Immature natural killer cell (primary cell): ENCODE results near the gene RMDN3. TPM values are rescaled to one million over a fixed set of nuclear protein-coding genes. Genes with fewer than 3 reads are reported as not detected.

Experiments
- DNase-seq, 3 donors: peaks; one replicate each; pipeline ENCODE4 v3.0.0; 2022; ENCODE audit warnings: mixed read lengths in 1 of 3
- H3K27ac Mint-ChIP-seq, 6 donors: one replicate each; pipeline ENCODE4 v1.8.0; 2020; ENCODE audit warnings: mixed read lengths in 6 of 6, mild to moderate bottlenecking in 5 of 6, inconsistent platforms in 4 of 6, moderate library complexity in 3 of 6
- H3K27me3 Mint-ChIP-seq, 3 donors: one replicate each; pipeline ENCODE4 v1.8.0; 2020 to 2021; ENCODE audit warnings: low read depth in 3 of 3, mild to moderate bottlenecking in 3 of 3, mixed read lengths in 3 of 3, moderate library complexity in 3 of 3, inconsistent platforms in 1 of 3
- H3K36me3 Mint-ChIP-seq, 3 donors: one replicate each; pipeline ENCODE4 v1.8.0; 2020; ENCODE audit warnings: mixed read lengths in 3 of 3, inconsistent platforms in 2 of 3, mild to moderate bottlenecking in 2 of 3
- H3K4me1 Mint-ChIP-seq, 2 donors: one replicate each; pipeline ENCODE4 v1.8.0; 2020; ENCODE audit warnings: inconsistent platforms in 2 of 2, mild to moderate bottlenecking in 2 of 2, mixed read lengths in 2 of 2, moderate library complexity in 1 of 2
- H3K4me3 Mint-ChIP-seq, 5 donors: one replicate each; pipeline ENCODE4 v1.8.0; 2020; ENCODE audit warnings: mild to moderate bottlenecking in 5 of 5, mixed read lengths in 5 of 5, inconsistent platforms in 3 of 5, moderate library complexity in 3 of 5
- H3K9me3 Mint-ChIP-seq, 6 donors: one replicate each; pipeline ENCODE4 v1.8.0; 2020; ENCODE audit warnings: mild to moderate bottlenecking in 6 of 6, mixed read lengths in 6 of 6, inconsistent platforms in 4 of 6, moderate library complexity in 3 of 6
- polyA plus RNA-seq, 3 donors: library from polyadenylated mRNA; unstranded; fragments of 300-500 nt; fragmentation: Illumina TruSeq; gene quantifications; one replicate each; pipeline ENCODE4 v1.2.3, GENCODE V29; 2021

The RMDN3 gene
- polyA plus RNA-seq, 3 donors from 2014 or later, result 44.6 to 118 (median 110) TPM

GRCh38 chr15:40751745-40752144, 3.3 kb downstream of the RMDN3 start:
- H3K36me3 Mint-ChIP-seq, result peaks cover 4 to 44% (median 19%) of the 10 kb centered on the region in 3 donors
- peaks cover 7 to 13% (median 11%) of the 10 kb centered on the region in 3 donors for H3K27me3 Mint-ChIP-seq
- H3K4me3 Mint-ChIP-seq, result peak overlapping the region in 4 of 5 donors; percentile 20 to 92 (median 45)
- peak overlapping the region in 4 of 6 donors; percentile 22 to 93 (median 92) for H3K27ac Mint-ChIP-seq
- no peak for DNase-seq
- H3K9me3 Mint-ChIP-seq, result no peaks in the 10 kb centered on the region
- peaks cover 61 to 72% of the 10 kb centered on the region in 2 donors for H3K4me1 Mint-ChIP-seq

- peaks cover 7 to 13% (median 10%) of the 10 kb centered on the region in 3 donors for H3K27me3 Mint-ChIP-seq
- H3K9me3 Mint-ChIP-seq, result no peaks in the 10 kb centered on the region
- peaks cover 4 to 44% (median 19%) of the 10 kb centered on the region in 3 donors for H3K36me3 Mint-ChIP-seq
- no peak overlapping the region for H3K4me3 Mint-ChIP-seq
- peak overlapping the region in 3 of 6 donors; percentile 28 to 61 (median 39) for H3K27ac Mint-ChIP-seq
- peaks cover 68 to 80% of the 10 kb centered on the region in 2 donors for H3K4me1 Mint-ChIP-seq
- DNase-seq, result no peak
Measured at GRCh38 chr15:40750885-40751284, 4.2 kb downstream of the RMDN3 start.

GRCh38 chr15:40749151-40749630, 5.9 kb downstream of the RMDN3 start:
- Mint-ChIP-seq H3K4me1 (peaks cover 76 to 88% of the 10 kb centered on the region in 2 donors), H3K9me3 (no peaks in the 10 kb centered on the region), H3K36me3 (peaks cover 4 to 48% (median 20%) of the 10 kb centered on the region in 3 donors), H3K4me3 (no peak overlapping the region), H3K27ac (peak overlapping the region in 2 of 6 donors; percentile 9 to 37), H3K27me3 (peaks cover 8 to 13% (median 12%) of the 10 kb centered on the region in 3 donors)
- DNase-seq, result no peak

- peaks cover 76 to 88% of the 10 kb centered on the region in 2 donors for H3K4me1 Mint-ChIP-seq
- H3K27me3 Mint-ChIP-seq, result peaks cover 3 to 12% (median 7%) of the 10 kb centered on the region in 3 donors
- DNase-seq, result no peak
- peak overlapping the region; percentile 60 to 99 (median 98) for H3K27ac Mint-ChIP-seq
- H3K9me3 Mint-ChIP-seq, result no peaks in the 10 kb centered on the region
- peaks cover 4 to 48% (median 26%) of the 10 kb centered on the region in 3 donors for H3K36me3 Mint-ChIP-seq
- no peak overlapping the region for H3K4me3 Mint-ChIP-seq
Measured at GRCh38 chr15:40747685-40748631, 7.1 kb downstream of the RMDN3 start.

GRCh38 chr15:40746916-40747418, 8.1 kb downstream of the RMDN3 start:
- Mint-ChIP-seq H3K36me3 (peaks cover 4 to 46% (median 18%) of the 10 kb centered on the region in 3 donors), H3K4me3 (peak overlapping the region in 4 of 5 donors; percentile 72 to 85 (median 78)), H3K27ac (peak overlapping the region; percentile 88 to 99 (median 98)), H3K27me3 (peaks cover 3 to 14% (median 10%) of the 10 kb centered on the region in 3 donors), H3K4me1 (peaks cover 74 to 87% of the 10 kb centered on the region in 2 donors), H3K9me3 (no peaks in the 10 kb centered on the region)
- DNase-seq, result no peak

- peak overlapping the region; percentile 96 to 99 (median 98) for H3K27ac Mint-ChIP-seq
- DNase-seq, result no peak
- peaks cover 4 to 36% (median 18%) of the 10 kb centered on the region in 3 donors for H3K36me3 Mint-ChIP-seq
- H3K27me3 Mint-ChIP-seq, result peaks cover 7 to 14% (median 10%) of the 10 kb centered on the region in 3 donors
- H3K9me3 Mint-ChIP-seq, result no peaks in the 10 kb centered on the region
- peaks cover 68 to 74% of the 10 kb centered on the region in 2 donors for H3K4me1 Mint-ChIP-seq
- H3K4me3 Mint-ChIP-seq, result peak overlapping the region; percentile 76 to 86 (median 83)
Measured at GRCh38 chr15:40744815-40745152, 10.3 kb downstream of the RMDN3 start.

GRCh38 chr15:40743921-40744814, 10.9 kb downstream of the RMDN3 start:
- Mint-ChIP-seq H3K4me1 (peaks cover 66 to 69% of the 10 kb centered on the region in 2 donors), H3K36me3 (peaks cover 0 to 37% (median 22%) of the 10 kb centered on the region in 3 donors), H3K27me3 (peaks cover 7 to 14% (median 10%) of the 10 kb centered on the region in 3 donors)

GRCh38 chr15:40743485-40743901, 11.6 kb downstream of the RMDN3 start:
- Mint-ChIP-seq H3K4me3 (peak overlapping the region; percentile 76 to 86 (median 83)), H3K36me3 (peaks cover 0 to 44% (median 27%) of the 10 kb centered on the region in 3 donors), H3K27ac (peak overlapping the region; percentile 96 to 99 (median 98)), H3K27me3 (peaks cover 7 to 14% (median 10%) of the 10 kb centered on the region in 3 donors), H3K9me3 (no peaks in the 10 kb centered on the region), H3K4me1 (peaks cover 66 to 69% of the 10 kb centered on the region in 2 donors)
- DNase-seq, result no peak

More at GRCh38 chr15:40743921-40744814, 10.9 kb downstream of the RMDN3 start:
- Mint-ChIP-seq H3K9me3 (no peaks in the 10 kb centered on the region), H3K27ac (peak overlapping the region; percentile 96 to 99 (median 98)), H3K4me3 (peak overlapping the region; percentile 76 to 86 (median 83))
- DNase-seq, result peak; percentile 80 to 82 (median 81)

- Mint-ChIP-seq H3K4me1 (peaks cover 32 to 33% of the 10 kb centered on the region in 2 donors), H3K4me3 (no peak overlapping the region), H3K27ac (peak overlapping the region in 2 of 6 donors; percentile 19 to 45), H3K27me3 (peaks cover 3 to 6% (median 3%) of the 10 kb centered on the region in 3 donors), H3K36me3 (peaks cover 6 to 63% (median 21%) of the 10 kb centered on the region in 3 donors), H3K9me3 (no peaks in the 10 kb centered on the region)
- DNase-seq, result no peak
Measured at GRCh38 chr15:40739854-40740253, 15.2 kb downstream of the RMDN3 start.

GRCh38 chr15:40739047-40739446, 16.0 kb downstream of the RMDN3 start:
- peaks cover 3 to 4% (median 3%) of the 10 kb centered on the region in 3 donors for H3K27me3 Mint-ChIP-seq
- H3K36me3 Mint-ChIP-seq, result peaks cover 6 to 62% (median 18%) of the 10 kb centered on the region in 3 donors
- peak overlapping the region in 3 of 6 donors; percentile 13 to 70 (median 48) for H3K27ac Mint-ChIP-seq
- no peak overlapping the region for H3K4me3 Mint-ChIP-seq
- H3K9me3 Mint-ChIP-seq, result no peaks in the 10 kb centered on the region
- H3K4me1 Mint-ChIP-seq, result peaks cover 24 to 25% of the 10 kb centered on the region in 2 donors
- DNase-seq, result no peak

- Mint-ChIP-seq H3K36me3 (peaks cover 6 to 57% (median 12%) of the 10 kb centered on the region in 3 donors), H3K27me3 (peaks cover 0 to 3% (median 0%) of the 10 kb centered on the region in 3 donors), H3K4me3 (no peak overlapping the region), H3K27ac (no peak overlapping the region), H3K4me1 (peaks cover 5% of the 10 kb centered on the region in 2 donors), H3K9me3 (no peaks in the 10 kb centered on the region)
- no peak for DNase-seq
Measured at GRCh38 chr15:40737048-40737447, 18.0 kb downstream of the RMDN3 start.

- Mint-ChIP-seq H3K27me3 (peaks cover 0 to 3% (median 0%) of the 10 kb centered on the region in 3 donors), H3K36me3 (peaks cover 6 to 57% (median 12%) of the 10 kb centered on the region in 3 donors), H3K27ac (no peak overlapping the region), H3K4me3 (no peak overlapping the region), H3K4me1 (peaks cover 4 to 5% of the 10 kb centered on the region in 2 donors), H3K9me3 (no peaks in the 10 kb centered on the region)
- no peak for DNase-seq
Measured at GRCh38 chr15:40736575-40736974, 18.5 kb downstream of the RMDN3 start.
